CD4-positive, alpha-beta T cell treated with Interleukin-17A for 1 hour (primary cell): ENCODE measurements around the gene GPI.
"Not testable (repeated sequence)": the region's sequence is repeated elsewhere in the genome, so short reads cannot be mapped to it uniquely, and the experiment has no call there.

Source experiments
- DNase-seq: peaks from one replicate; pipeline ENCODE4 v3.0.0-alpha.2; 2020

GPI gene

GRCh38 chr19:34370117-34370516 lies 5.1 kb downstream of the GPI start:
- DNase-seq = no peak

GRCh38 chr19:34370983-34371382 lies 6.0 kb downstream of the GPI start:
- DNase-seq = no peak

- no peak for DNase-seq
These were observed 8.7 kb downstream of the GPI start for GRCh38 chr19:34373601-34374288.

GRCh38 chr19:34375598-34375997 lies 10.6 kb downstream of the GPI start:
- DNase-seq = no peak

GRCh38 chr19:34380639-34381241 lies 15.7 kb downstream of the GPI start:
- no peak for DNase-seq

GRCh38 chr19:34381399-34382251 lies 16.6 kb downstream of the GPI start:
- DNase-seq = no peak

- no peak for DNase-seq
These were observed 17.5 kb downstream of the GPI start for GRCh38 chr19:34382471-34382870.

- no peak for DNase-seq
These were observed 18.6 kb downstream of the GPI start for GRCh38 chr19:34383599-34383998.

- no peak for DNase-seq
These were observed 21.8 kb downstream of the GPI start for GRCh38 chr19:34386645-34387445.

GRCh38 chr19:34387446-34387810 lies 22.4 kb downstream of the GPI start:
- DNase-seq = no peak

GRCh38 chr19:34388745-34389144 lies 23.7 kb downstream of the GPI start:
- not testable (repeated sequence) for DNase-seq

- no peak for DNase-seq
These were observed 26.8 kb downstream of the GPI start for GRCh38 chr19:34391813-34392212.

- DNase-seq = no peak
These were observed 28.0 kb downstream of the GPI start for GRCh38 chr19:34393031-34393430.

GRCh38 chr19:34393629-34394028 lies 28.6 kb downstream of the GPI start:
- DNase-seq = no peak

GRCh38 chr19:34397853-34398252 lies 32.9 kb downstream of the GPI start:
- DNase-seq = no peak

- no peak for DNase-seq
These were observed 34.9 kb downstream of the GPI start for GRCh38 chr19:34399886-34400285.

- not testable (repeated sequence) for DNase-seq
These were observed 35.8 kb downstream of the GPI start for GRCh38 chr19:34400844-34401243.

- DNase-seq = no peak
These were observed 37.1 kb downstream of the GPI start for GRCh38 chr19:34402074-34402600.

GRCh38 chr19:34403784-34404108 lies 38.8 kb downstream of the GPI start:
- DNase-seq = no peak

GRCh38 chr19:34404109-34404909 lies 39.3 kb downstream of the GPI start, which contains the start of gene PDCD2L:
TSS of gene PDCD2L (plus strand) at chr19:34404399. CDS start at chr19:34404431, 32 bp downstream.
- DNase-seq = peak; percentile 93

GRCh38 chr19:34405892-34406660 lies 41.1 kb downstream of the GPI start:
- no peak for DNase-seq
